Measurements from ENCODE around the gene CD37. TPM values are rescaled to one million over a fixed set of nuclear protein-coding genes. Genes with fewer than 3 reads are reported as not detected.
"Not testable (repeated sequence)": the region's sequence is repeated elsewhere in the genome, so short reads cannot be mapped to it uniquely, and the experiment has no call there.

CD37 gene
- total RNA-seq, 1 donor from 2014 or later: 1,688 TPM

DNA sequence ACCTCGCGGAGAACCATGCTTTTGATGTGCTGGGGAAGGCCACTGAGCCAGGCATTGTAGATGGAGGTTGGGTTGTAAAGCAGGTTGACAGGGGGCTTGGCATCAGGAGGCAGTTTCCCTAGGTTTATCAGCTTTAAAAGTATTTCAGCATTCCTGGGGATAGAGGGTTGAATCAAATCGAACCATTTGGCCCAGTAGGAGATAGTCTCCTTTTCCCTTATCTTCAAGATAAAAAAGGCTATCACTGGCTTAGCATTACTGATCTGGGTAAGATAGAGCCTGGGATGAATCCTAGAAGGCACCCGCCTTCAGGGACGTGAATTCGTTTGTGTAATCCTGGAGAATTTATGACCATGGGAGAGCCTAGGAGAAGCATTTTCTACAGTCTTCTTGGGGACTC, 40.8 kb upstream of the CD37 start:
- Mint-ChIP-seq H3K4me1 (no peaks in the 10 kb centered on the region), H3K4me3 (no peak overlapping the region), H3K27ac (no peak overlapping the region), H3K27me3 (no peaks in the 10 kb centered on the region), H3K9me3 (no peaks in the 10 kb centered on the region), H3K36me3 (ENCODE audit: low read depth) (peaks cover 12% of the 10 kb centered on the region)
- intact Hi-C loops (cut with micrococcal nuclease): no loop called here
- ChIA-PET CTCF (interaction anchor here (0.9 kb wide), 1 partner anchor 8 kb away, joined by 4 read pairs; no protein-coding TSS in a partner anchor), POLR2A (interaction anchor here (0.6 to 0.7 kb wide), 2 partner anchors 200 to 243 kb away, joined by 3 read pairs; no protein-coding TSS in a partner anchor)
- ATAC-seq (ENCODE audit: low read depth) (no peak), DNase-seq (no peak)
- TF ChIP-seq, protein P1, sequence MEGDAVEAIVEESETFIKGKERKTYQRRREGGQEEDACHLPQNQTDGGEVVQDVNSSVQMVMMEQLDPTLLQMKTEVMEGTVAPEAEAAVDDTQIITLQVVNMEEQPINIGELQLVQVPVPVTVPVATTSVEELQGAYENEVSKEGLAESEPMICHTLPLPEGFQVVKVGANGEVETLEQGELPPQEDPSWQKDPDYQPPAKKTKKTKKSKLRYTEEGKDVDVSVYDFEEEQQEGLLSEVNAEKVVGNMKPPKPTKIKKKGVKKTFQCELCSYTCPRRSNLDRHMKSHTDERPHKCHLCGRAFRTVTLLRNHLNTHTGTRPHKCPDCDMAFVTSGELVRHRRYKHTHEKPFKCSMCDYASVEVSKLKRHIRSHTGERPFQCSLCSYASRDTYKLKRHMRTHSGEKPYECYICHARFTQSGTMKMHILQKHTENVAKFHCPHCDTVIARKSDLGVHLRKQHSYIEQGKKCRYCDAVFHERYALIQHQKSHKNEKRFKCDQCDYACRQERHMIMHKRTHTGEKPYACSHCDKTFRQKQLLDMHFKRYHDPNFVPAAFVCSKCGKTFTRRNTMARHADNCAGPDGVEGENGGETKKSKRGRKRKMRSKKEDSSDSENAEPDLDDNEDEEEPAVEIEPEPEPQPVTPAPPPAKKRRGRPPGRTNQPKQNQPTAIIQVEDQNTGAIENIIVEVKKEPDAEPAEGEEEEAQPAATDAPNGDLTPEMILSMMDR (IDR thresholded peaks at IDR 0.05): no peak

- ATAC-seq (ENCODE audit: low read depth) (no peak), DNase-seq (no peak)
- no peaks in the 10 kb centered on the region for H3K27me3 Mint-ChIP-seq
- intact Hi-C loops (cut with micrococcal nuclease): no loop called here
- no peak overlapping the region for H3K4me3 Mint-ChIP-seq
- H3K27ac Mint-ChIP-seq: no peak overlapping the region
- TF ChIP-seq, protein P1 (IDR thresholded peaks at IDR 0.05): no peak
- H3K36me3 Mint-ChIP-seq (ENCODE audit: low read depth): peaks cover 12% of the 10 kb centered on the region
- no peaks in the 10 kb centered on the region for H3K9me3 Mint-ChIP-seq
- CTCF ChIA-PET: interaction anchor here (0.6 kb wide), 1 partner anchor 48 kb away, joined by 3 read pairs; no protein-coding TSS in a partner anchor
- peaks cover 1% of the 10 kb centered on the region for H3K4me1 Mint-ChIP-seq
- POLR2A ChIA-PET: interaction anchor here (0.7 kb wide), 1 partner anchor 156 kb away, joined by 3 read pairs; the partner anchor contains the start of gene PIH1D1
These were observed 39.9 kb upstream of the CD37 start for GRCh38 chr19:49295208-49295880.

GRCh38 chr19:49297403-49297802, 37.8 kb upstream of the CD37 start:
- Mint-ChIP-seq H3K9me3 (no peaks in the 10 kb centered on the region), H3K27ac (no peak overlapping the region), H3K4me1 (peaks cover 19% of the 10 kb centered on the region), H3K4me3 (no peak overlapping the region), H3K27me3 (no peaks in the 10 kb centered on the region), H3K36me3 (ENCODE audit: low read depth) (peaks cover 13% of the 10 kb centered on the region)
- intact Hi-C loops (cut with micrococcal nuclease): no loop called here
- CTCF ChIA-PET: no interaction called here
- TF ChIP-seq, protein P1 (IDR thresholded peaks at IDR 0.05): no peak
- DNase-seq: no peak
- no peak for ATAC-seq (ENCODE audit: low read depth)
- POLR2A ChIA-PET: interaction anchor here (0.8 kb wide), 1 partner anchor 43 kb away, joined by 3 read pairs; no protein-coding TSS in a partner anchor

DNA sequence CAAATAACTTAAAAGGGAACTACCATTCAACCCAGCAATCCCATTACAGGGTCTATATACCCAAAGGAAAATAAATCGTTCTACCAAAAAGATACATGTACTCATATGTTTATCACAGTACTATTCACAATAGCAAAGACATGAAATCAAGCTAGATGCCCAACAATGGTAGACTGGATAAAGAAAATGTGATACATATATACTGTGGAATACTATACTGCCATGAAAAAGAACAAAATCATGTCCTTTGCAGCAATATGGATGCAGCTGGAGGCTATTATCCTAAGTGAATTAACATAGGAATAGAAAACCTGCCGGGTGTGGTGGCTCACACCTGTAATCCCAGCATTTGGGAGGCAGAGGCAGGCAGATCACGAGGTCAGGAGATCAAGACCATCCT, 36.6 kb upstream of the CD37 start:
- H3K27me3 Mint-ChIP-seq; intact Hi-C loops (cut with micrococcal nuclease); H3K4me3 Mint-ChIP-seq; ATAC-seq (ENCODE audit: low read depth); H3K9me3 Mint-ChIP-seq; CTCF ChIA-PET; DNase-seq; H3K27ac Mint-ChIP-seq: not testable (repeated sequence)
- H3K4me1 Mint-ChIP-seq: peaks cover 21% of the 10 kb centered on the region
- POLR2A ChIA-PET: interaction anchor here (0.6 kb wide), 1 partner anchor 41 kb away, joined by 8 read pairs; no protein-coding TSS in a partner anchor
- peaks cover 20% of the 10 kb centered on the region for H3K36me3 Mint-ChIP-seq (ENCODE audit: low read depth)

DNA sequence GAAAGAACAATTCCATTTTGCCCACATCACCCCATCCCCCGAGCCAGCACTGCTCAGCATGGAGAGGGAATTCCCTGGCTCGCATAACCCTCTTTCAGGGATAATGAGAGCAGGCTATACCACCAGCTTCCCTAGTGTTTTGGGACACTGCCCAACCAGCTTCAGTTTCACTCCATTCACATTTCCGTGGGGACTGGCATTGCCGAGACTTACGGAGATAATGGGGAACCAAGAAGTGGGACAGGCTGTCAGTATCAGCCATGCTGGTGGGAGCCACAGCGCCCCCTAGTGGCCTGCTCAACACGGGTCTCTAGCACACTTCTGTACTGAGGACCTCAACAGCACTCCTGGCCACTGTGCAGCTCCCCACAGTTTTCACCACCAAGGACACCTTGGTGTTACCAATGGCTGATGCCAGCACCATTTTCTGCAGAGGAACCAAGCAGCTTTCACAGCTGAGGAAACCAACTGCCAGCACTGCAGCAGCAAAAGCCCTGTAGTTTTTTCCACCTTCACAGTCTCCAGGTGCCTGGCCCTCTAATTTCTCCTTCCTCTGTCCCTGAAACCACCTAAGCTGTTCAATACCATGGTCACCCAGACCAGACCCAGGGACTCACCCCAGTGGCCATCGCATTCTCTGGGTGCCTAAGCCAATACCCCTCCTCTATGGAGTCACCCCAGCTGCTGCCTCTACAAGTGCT, 33.9 kb upstream of the CD37 start:
- TF ChIP-seq, protein P1 (IDR thresholded peaks at IDR 0.05): no peak
- Mint-ChIP-seq H3K9me3 (peaks cover 3% of the 10 kb centered on the region), H3K27ac (peak overlapping the region; percentile 7), H3K36me3 (ENCODE audit: low read depth) (peaks cover 20% of the 10 kb centered on the region), H3K27me3 (no peaks in the 10 kb centered on the region), H3K4me3 (peak overlapping the region; percentile 64), H3K4me1 (peaks cover 21% of the 10 kb centered on the region)
- DNase-seq (peak; percentile 81), ATAC-seq (ENCODE audit: low read depth) (peak; percentile 99)
- intact Hi-C loops (cut with micrococcal nuclease): loop anchor here (1.0 to 2.0 kb wide), 6 partner anchors 25 to 142 kb away; partner anchors contain the start of genes CD37, DKKL1 and TEAD2
- ChIA-PET CTCF (interaction anchor here (0.5 to 3.5 kb wide), 30 partner anchors 9 to 204 kb away, joined by 3 to 24 read pairs (median 5); partner anchors contain the start of gene CD37), POLR2A (interaction anchor here (0.6 to 3.4 kb wide), 14 partner anchors 11 to 141 kb away, joined by 3 to 36 read pairs (median 4); partner anchors contain the start of gene CD37)

Measured in activated B cell treated with CpG ODN at 0.5 μM for 24 hours (primary cell).